HepG2 (cell line): ENCODE measurements around the gene KAT6B. TPM values are rescaled to one million over a fixed set of nuclear protein-coding genes. Genes with fewer than 3 reads are reported as not detected.

Experiments
- ATAC-seq: fragments of 200-7000 bp; cut with Tn5 transposase; 3 replicates; pipeline ENCODE4 v1.9.1; 2020; ENCODE audit warnings: mild to moderate bottlenecking, moderate library complexity
- BruUV-seq: library from RNA; stranded (reverse); fragments of 400-500 nt; replicated peaks from 2 replicates; lab custom pipeline; 2021; lab: Mats Ljungman, UMichigan
- CTCF ChIA-PET: fragments of 300-600 bp; formaldehyde crosslinking; extraction: SDS; loops from one replicate; lab custom pipeline; 2021; ENCODE audit warnings: low total read pairs, inconsistent platforms, low intra/inter-chr PET ratio; lab: Yijun Ruan, JAX
- POLR2A ChIA-PET: fragments of 350-600 bp; sonication (Branson Sonifier 250); formaldehyde crosslinking; loops from one replicate; lab custom pipeline; 2020; ENCODE audit warnings: antibody characterized with exemption, inconsistent platforms; lab: Yijun Ruan, JAX
- DNase-seq: peaks from one replicate; pipeline ENCODE4 v3.0.0-alpha.2; 2015; ENCODE audit warnings: low spot score
- FAIRE-seq: peaks from 3 replicates; lab custom pipeline; 2011; peaks lifted over from hg19 to GRCh38; lab: Jason Lieb, UNC
- H2AFZ ChIP-seq: one replicate; pipeline ENCODE4 v1.6.1; 2011; ENCODE audit warnings: low read length, inconsistent platforms
- H3K27ac ChIP-seq: fragments of 300-600 bp; 3 replicates; pipeline ENCODE4 v1.8.0; 2011; ENCODE audit warnings: mixed run types, mild to moderate bottlenecking, mixed read lengths, low read length, inconsistent platforms; ENCODE audit not compliant: insufficient read depth; ENCODE audit errors: extremely low read length
- H3K27me3 ChIP-seq, 2 experiments: fragments of 200-600 bp in 1 of 2; 2 replicates in 1 of 2; 3 replicates in 1 of 2; pipeline versions ENCODE4 v1.6.0 to v1.8.0; 2011; ENCODE audit warnings: low read length in 2 of 2, mild to moderate bottlenecking in 2 of 2, moderate library complexity in 2 of 2, inconsistent platforms in 1 of 2; ENCODE audit not compliant: insufficient read depth in 2 of 2, control insufficient read depth in 1 of 2
- H3K36me3 ChIP-seq, 2 experiments: fragments of 200-600 bp in 1 of 2; replicated peaks in 1 of 2; 2 replicates in 1 of 2; 3 replicates in 1 of 2; pipeline versions ENCODE4 v1.5.1 to v1.8.0; 2011; ENCODE audit warnings: low read length in 2 of 2, inconsistent platforms in 1 of 2; ENCODE audit not compliant: insufficient read depth in 2 of 2, control insufficient read depth in 1 of 2
- H3K4me1 ChIP-seq: 2 replicates; pipeline ENCODE4 v1.5.1; 2012; ENCODE audit warnings: low read length, inconsistent platforms; ENCODE audit not compliant: insufficient read depth
- H3K4me2 ChIP-seq: 2 replicates; pipeline ENCODE4 v1.6.0; 2011; ENCODE audit warnings: low read depth, low read length, inconsistent platforms
- H3K4me3 ChIP-seq, 3 experiments: fragments of 200-600 bp in 1 of 3; sonication (generic), shearing (Covaris generic) in 1 of 3; replicated peaks in 1 of 3; 2 replicates each; pipeline ENCODE4 v1.5.1; 2011 to 2016; ENCODE audit warnings: low read length in 3 of 3, inconsistent platforms in 2 of 3, low read depth in 2 of 3, mild to moderate bottlenecking in 2 of 3, control low read depth in 1 of 3, mixed read lengths in 1 of 3; ENCODE audit not compliant: insufficient read depth in 1 of 3
- H3K79me2 ChIP-seq: one replicate; pipeline ENCODE4 v1.6.1; 2011; ENCODE audit warnings: low read length, inconsistent platforms; ENCODE audit not compliant: insufficient read depth
- H3K9ac ChIP-seq: 2 replicates; pipeline ENCODE4 v1.6.0; 2011; ENCODE audit warnings: mild to moderate bottlenecking, low read depth, low read length, inconsistent platforms; ENCODE audit not compliant: insufficient read depth
- H3K9me3 ChIP-seq: 2 replicates; pipeline ENCODE4 v1.5.1; 2012; ENCODE audit warnings: mild to moderate bottlenecking, low read length
- H4K20me1 ChIP-seq: 2 replicates; pipeline ENCODE4 v1.6.0; 2011; ENCODE audit warnings: inconsistent platforms, mild to moderate bottlenecking, low read length, moderate library complexity; ENCODE audit not compliant: insufficient read depth
- CBFB ChIP-seq: sonication (generic); formaldehyde crosslinking; IDR thresholded peaks from 2 replicates; pipeline ENCODE4 v1.4.0; 2020; ENCODE audit warnings: missing genetic modification reagents
- CHCHD3 ChIP-seq: sonication (generic); formaldehyde crosslinking; IDR thresholded peaks from 2 replicates; pipeline ENCODE4 v1.8.0; 2022; ENCODE audit warnings: mild to moderate bottlenecking, missing genetic modification reagents, moderate library complexity
- HNRNPH1 ChIP-seq: fragments of 200-400 bp; formaldehyde crosslinking; optimal IDR thresholded peaks from 2 replicates; pipeline ENCODE3; 2017; ENCODE audit warnings: mild to moderate bottlenecking, low read depth, low read length
- MTA1 ChIP-seq: sonication (generic); formaldehyde crosslinking; IDR thresholded peaks from 2 replicates; pipeline ENCODE4 v1.4.0; 2020; ENCODE audit warnings: missing genetic modification reagents, mild to moderate bottlenecking, borderline replicate concordance
- RBFOX2 ChIP-seq: fragments of 200-400 bp; formaldehyde crosslinking; IDR thresholded peaks from 2 replicates; pipeline ENCODE4 v1.6.1; 2017; ENCODE audit warnings: low read depth, mild to moderate bottlenecking, low read length
- REXO4 ChIP-seq: sonication (generic); formaldehyde crosslinking; IDR thresholded peaks from 2 replicates; pipeline ENCODE4 v1.8.0; 2022; ENCODE audit warnings: missing genetic modification reagents, mild to moderate bottlenecking, borderline replicate concordance
- SALL1 ChIP-seq: sonication (generic); formaldehyde crosslinking; IDR thresholded peaks from 2 replicates; pipeline ENCODE4 v1.8.0; 2022; ENCODE audit warnings: mild to moderate bottlenecking, missing genetic modification reagents
- SALL2 ChIP-seq: sonication (generic); formaldehyde crosslinking; IDR thresholded peaks from 2 replicates; pipeline ENCODE4 v1.8.1; 2023; ENCODE audit warnings: mild to moderate bottlenecking, missing genetic modification reagents, inconsistent platforms
- STAG1 ChIP-seq: sonication (generic); formaldehyde crosslinking; IDR thresholded peaks from 2 replicates; pipeline ENCODE4 v1.4.0; 2020; ENCODE audit warnings: missing genetic modification reagents
- ZNF224 ChIP-seq: sonication (generic); formaldehyde crosslinking; IDR thresholded peaks from 2 replicates; pipeline ENCODE4 v1.5.0; 2020; ENCODE audit warnings: mild to moderate bottlenecking, missing genetic modification reagents
- ZNF878 ChIP-seq: sonication (generic); formaldehyde crosslinking; IDR thresholded peaks from 2 replicates; pipeline ENCODE4 v1.8.1; 2023; ENCODE audit warnings: mild to moderate bottlenecking, missing genetic modification reagents, moderate library complexity
- WGBS: methylation state at CpG from one replicate; pipeline ENCODE4 v1.1.6; 2017; ENCODE audit warnings: low lambda C conversion rate; 5-methylcytosine and 5-hydroxymethylcytosine counted together
- in situ Hi-C: cut with HindIII; loops from 2 replicates; pipeline ENCODE4 v1.10.0; 2017; ENCODE audit warnings: low pct_unique_long_range_greater_than_20kb; ENCODE audit not compliant: extremely low pct_ligation_motif_present
- intact Hi-C: fragments of 100-400 bp; cut with micrococcal nuclease; formaldehyde crosslinking; loops from one replicate; pipeline ENCODE4 v1.10.0; 2022; ENCODE audit not compliant: unreplicated experiment
- polyA plus RNA-seq, 8 experiments: library from polyadenylated mRNA; depleted of rRNA in 3 of 8; stranded (reverse) in 7 of 8; unstranded in 1 of 8; fragments of >200 nt; fragmentation: Illumina TruSeq in 4 of 8; extraction: Trizol in 4 of 8; gene quantifications; 2 replicates each; pipeline versions ENCODE4 v1.2.1 to v1.2.3, GENCODE V29; 2011 to 2016; ENCODE audit warnings: low read depth in 4 of 8, missing spikeins in 1 of 8, mixed read lengths in 1 of 8; ENCODE audit not compliant: insufficient read depth in 1 of 8
- total RNA-seq, 5 experiments: library from RNA; depleted of rRNA; stranded (reverse); fragments of >200 nt; fragmentation: Illumina TruSeq; extraction: Trizol; gene quantifications; 2 replicates each; pipeline ENCODE4 v1.2.3, GENCODE V29; 2016; ENCODE audit warnings: low read depth in 1 of 5
- TF ChIP-seq, protein P1 (sequence below): sonication (generic); formaldehyde crosslinking; IDR thresholded peaks from 2 replicates; pipeline ENCODE4 v1.5.0; 2020; ENCODE audit warnings: mild to moderate bottlenecking, missing genetic modification reagents, moderate library complexity
- TF ChIP-seq, protein P2 (sequence below): IDR thresholded peaks from 2 replicates; pipeline ENCODE4 v1.6.1; 2016
- TF ChIP-seq, protein P3 (sequence below): sonication (generic); formaldehyde crosslinking; conservative IDR thresholded peaks from 2 replicates; pipeline ENCODE4 v1.4.0; 2020; ENCODE audit warnings: missing genetic modification reagents

KAT6B gene
- total and polyA plus RNA-seq, 2 of the 13 experiments (the other 11 are each of a cell fraction or from before 2014, with no cell fraction given) = 3.0 to 9.5 TPM

DNA sequence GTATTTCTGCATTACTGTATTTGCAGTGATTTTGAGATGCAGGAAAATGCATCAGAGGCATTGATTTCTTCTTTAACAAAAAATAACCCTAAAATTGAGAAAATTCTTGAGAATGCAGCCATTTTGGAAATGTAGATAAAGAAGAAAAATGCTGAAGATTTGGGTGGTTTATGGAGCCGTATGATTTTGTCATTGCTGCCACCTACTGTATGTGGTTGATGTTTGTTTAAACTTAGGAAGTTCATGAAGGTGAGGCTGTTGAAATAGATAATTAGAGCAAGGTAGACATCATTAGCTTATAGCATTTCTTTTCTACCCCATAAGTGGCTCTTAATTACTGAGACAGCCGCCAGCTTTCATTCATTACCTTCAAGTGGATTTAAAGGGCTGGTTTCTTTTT, 193.0 kb downstream of the KAT6B start:
- H2AFZ ChIP-seq = no peak overlapping the region
- in situ Hi-C loops = no loop called here
- no peak overlapping the region for H3K4me3 ChIP-seq
- no peaks in the 10 kb centered on the region for H3K9me3 ChIP-seq
- WGBS = 73% methylated on average over 2 of the region's 2 CpGs
- H3K27ac ChIP-seq = no peak overlapping the region
- DNase-seq = no peak
- peaks cover 8 to 30% of the 10 kb centered on the region in 2 experiments for H3K36me3 ChIP-seq
- H3K4me1 ChIP-seq = peaks cover 21% of the 10 kb centered on the region
- TF ChIP-seq SALL1 = no peak
- TF ChIP-seq STAG1 (CRISPR knock-in tag) = peak; percentile 67
- TF ChIP-seq, protein P1, sequence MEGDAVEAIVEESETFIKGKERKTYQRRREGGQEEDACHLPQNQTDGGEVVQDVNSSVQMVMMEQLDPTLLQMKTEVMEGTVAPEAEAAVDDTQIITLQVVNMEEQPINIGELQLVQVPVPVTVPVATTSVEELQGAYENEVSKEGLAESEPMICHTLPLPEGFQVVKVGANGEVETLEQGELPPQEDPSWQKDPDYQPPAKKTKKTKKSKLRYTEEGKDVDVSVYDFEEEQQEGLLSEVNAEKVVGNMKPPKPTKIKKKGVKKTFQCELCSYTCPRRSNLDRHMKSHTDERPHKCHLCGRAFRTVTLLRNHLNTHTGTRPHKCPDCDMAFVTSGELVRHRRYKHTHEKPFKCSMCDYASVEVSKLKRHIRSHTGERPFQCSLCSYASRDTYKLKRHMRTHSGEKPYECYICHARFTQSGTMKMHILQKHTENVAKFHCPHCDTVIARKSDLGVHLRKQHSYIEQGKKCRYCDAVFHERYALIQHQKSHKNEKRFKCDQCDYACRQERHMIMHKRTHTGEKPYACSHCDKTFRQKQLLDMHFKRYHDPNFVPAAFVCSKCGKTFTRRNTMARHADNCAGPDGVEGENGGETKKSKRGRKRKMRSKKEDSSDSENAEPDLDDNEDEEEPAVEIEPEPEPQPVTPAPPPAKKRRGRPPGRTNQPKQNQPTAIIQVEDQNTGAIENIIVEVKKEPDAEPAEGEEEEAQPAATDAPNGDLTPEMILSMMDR (CRISPR knock-in tag) = peak; percentile 45
- TF ChIP-seq, all 625 proteins: peak for 2
- no peak overlapping the region for H3K4me2 ChIP-seq
- no peaks in the 10 kb centered on the region for H3K27me3 ChIP-seq
- CTCF ChIA-PET = no interaction called here
- H4K20me1 ChIP-seq = no peaks in the 10 kb centered on the region
- intact Hi-C loops = no loop called here
- no peak overlapping the region for H3K9ac ChIP-seq
- POLR2A ChIA-PET = interaction anchor here (0.7 kb wide), 1 partner anchor 39 kb away, joined by 3 read pairs; no protein-coding TSS in a partner anchor
- FAIRE-seq (no peak), ATAC-seq (no peak)
- no peaks in the 10 kb centered on the region for H3K79me2 ChIP-seq
- BruUV-seq = no TSS peak

DNA sequence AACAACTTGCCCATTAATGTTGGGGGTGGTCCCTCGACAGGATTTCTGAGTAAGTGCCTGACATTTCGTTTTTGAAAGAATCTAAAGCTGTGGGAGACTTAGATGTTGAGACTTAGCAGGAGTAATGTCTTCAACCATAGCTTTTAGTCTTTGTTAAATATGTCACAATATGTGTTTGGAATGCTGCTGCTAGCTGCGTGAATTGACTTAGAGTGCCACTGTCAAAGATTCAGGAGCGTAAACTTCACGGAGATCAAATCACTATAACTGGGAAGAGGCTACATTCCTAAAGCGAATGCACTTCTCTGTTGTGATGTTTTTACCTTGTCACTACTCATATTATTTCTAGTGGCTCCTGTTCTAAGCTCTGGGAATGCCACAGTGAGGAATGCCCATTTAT, 193.8 kb downstream of the KAT6B start:
- Histone ChIP-seq H3K9ac (no peak overlapping the region), H3K79me2 (no peaks in the 10 kb centered on the region), H3K36me3 (peaks cover 12 to 38% of the 10 kb centered on the region in 2 experiments), H3K4me3 (no peak overlapping the region), H4K20me1 (no peaks in the 10 kb centered on the region), H3K9me3 (no peaks in the 10 kb centered on the region), H3K27me3 (no peaks in the 10 kb centered on the region), H3K4me1 (peaks cover 21% of the 10 kb centered on the region), H3K4me2 (no peak overlapping the region), H3K27ac (no peak overlapping the region), H2AFZ (no peak overlapping the region)
- intact Hi-C loops = loop anchor here (5.0 to 10.0 kb wide), 2 partner anchors 123 to 255 kb away; no protein-coding TSS in a partner anchor
- ATAC-seq = no peak
- no TSS peak for BruUV-seq
- DNase-seq = no peak
- no peak for FAIRE-seq
- 90% methylated on average over 6 of the region's 6 CpGs for WGBS
- in situ Hi-C loops = loop anchor here (10.0 kb wide), 1 partner anchor 775 kb away; no protein-coding TSS in a partner anchor
- TF ChIP-seq, protein P2, sequence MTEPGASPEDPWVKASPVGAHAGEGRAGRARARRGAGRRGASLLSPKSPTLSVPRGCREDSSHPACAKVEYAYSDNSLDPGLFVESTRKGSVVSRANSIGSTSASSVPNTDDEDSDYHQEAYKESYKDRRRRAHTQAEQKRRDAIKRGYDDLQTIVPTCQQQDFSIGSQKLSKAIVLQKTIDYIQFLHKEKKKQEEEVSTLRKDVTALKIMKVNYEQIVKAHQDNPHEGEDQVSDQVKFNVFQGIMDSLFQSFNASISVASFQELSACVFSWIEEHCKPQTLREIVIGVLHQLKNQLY (CRISPR knock-in tag) = no peak
- TF ChIP-seq REXO4 (CRISPR knock-in tag) (no peak), ZNF878 (CRISPR knock-in tag) (no peak), MTA1 (CRISPR knock-in tag) (no peak), SALL2 (CRISPR knock-in tag) (no peak), RBFOX2 (no peak), CHCHD3 (no peak), CBFB (CRISPR knock-in tag) (no peak), HNRNPH1 (no peak), ZNF224 (CRISPR knock-in tag) (no peak)
- TF ChIP-seq, protein P3, sequence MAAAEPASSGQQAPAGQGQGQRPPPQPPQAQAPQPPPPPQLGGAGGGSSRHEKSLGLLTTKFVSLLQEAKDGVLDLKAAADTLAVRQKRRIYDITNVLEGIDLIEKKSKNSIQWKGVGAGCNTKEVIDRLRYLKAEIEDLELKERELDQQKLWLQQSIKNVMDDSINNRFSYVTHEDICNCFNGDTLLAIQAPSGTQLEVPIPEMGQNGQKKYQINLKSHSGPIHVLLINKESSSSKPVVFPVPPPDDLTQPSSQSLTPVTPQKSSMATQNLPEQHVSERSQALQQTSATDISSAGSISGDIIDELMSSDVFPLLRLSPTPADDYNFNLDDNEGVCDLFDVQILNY (CRISPR knock-in tag) = no peak
- POLR2A ChIA-PET = interaction anchor here (0.7 kb wide), 1 partner anchor 38 kb away, joined by 3 read pairs; no protein-coding TSS in a partner anchor
- CTCF ChIA-PET = no interaction called here
